ENCODE data around the gene EIF4G3. TPM values are rescaled to one million over a fixed set of nuclear protein-coding genes. Genes with fewer than 3 reads are reported as not detected.

Gene EIF4G3
- total and polyA plus RNA-seq, 9 of the 15 experiments (the other 6 are each of a cell fraction or from before 2014, with no cell fraction given), result 6.7 to 40.5 (median 32.1) TPM

DNA sequence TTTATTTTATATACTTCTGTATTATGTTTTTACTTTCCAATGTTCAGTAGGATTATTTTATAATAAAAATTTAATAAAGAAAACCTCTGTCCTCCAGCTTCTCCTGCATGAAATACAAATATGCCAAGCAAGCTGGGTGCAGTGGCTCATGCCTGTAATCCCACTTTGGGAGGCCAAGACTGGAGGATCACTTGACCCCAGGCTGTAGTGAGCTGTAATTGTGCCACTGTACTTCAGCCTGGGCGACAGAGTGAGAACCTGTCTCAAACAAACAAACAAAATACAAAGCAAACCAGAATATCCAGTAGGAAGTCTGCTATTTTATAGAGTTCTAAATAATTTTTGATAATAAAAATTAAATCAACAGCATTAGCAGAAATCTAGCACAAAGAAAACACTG, 168.8 kb downstream of the EIF4G3 start (continued):
- TF ChIP-seq, protein P1, sequence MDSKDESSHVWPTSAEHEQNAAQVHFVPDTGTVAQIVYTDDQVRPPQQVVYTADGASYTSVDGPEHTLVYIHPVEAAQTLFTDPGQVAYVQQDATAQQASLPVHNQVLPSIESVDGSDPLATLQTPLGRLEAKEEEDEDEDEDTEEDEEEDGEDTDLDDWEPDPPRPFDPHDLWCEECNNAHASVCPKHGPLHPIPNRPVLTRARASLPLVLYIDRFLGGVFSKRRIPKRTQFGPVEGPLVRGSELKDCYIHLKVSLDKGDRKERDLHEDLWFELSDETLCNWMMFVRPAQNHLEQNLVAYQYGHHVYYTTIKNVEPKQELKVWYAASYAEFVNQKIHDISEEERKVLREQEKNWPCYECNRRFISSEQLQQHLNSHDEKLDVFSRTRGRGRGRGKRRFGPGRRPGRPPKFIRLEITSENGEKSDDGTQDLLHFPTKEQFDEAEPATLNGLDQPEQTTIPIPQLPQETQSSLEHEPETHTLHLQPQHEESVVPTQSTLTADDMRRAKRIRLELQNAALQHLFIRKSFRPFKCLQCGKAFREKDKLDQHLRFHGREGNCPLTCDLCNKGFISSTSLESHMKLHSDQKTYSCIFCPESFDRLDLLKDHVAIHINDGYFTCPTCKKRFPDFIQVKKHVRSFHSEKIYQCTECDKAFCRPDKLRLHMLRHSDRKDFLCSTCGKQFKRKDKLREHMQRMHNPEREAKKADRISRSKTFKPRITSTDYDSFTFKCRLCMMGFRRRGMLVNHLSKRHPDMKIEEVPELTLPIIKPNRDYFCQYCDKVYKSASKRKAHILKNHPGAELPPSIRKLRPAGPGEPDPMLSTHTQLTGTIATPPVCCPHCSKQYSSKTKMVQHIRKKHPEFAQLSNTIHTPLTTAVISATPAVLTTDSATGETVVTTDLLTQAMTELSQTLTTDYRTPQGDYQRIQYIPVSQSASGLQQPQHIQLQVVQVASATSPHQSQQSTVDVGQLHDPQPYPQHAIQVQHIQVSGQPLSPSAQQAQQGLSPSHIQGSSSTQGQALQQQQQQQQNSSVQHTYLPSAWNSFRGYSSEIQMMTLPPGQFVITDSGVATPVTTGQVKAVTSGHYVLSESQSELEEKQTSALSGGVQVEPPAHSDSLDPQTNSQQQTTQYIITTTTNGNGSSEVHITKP (IDR thresholded peaks at IDR 0.05; ENCODE audit: partially characterized antibody), result no peak
- TF ChIP-seq TBP (optimal IDR thresholded peaks at IDR 0.05; ENCODE audit: low read depth, low read length), result no peak

DNA sequence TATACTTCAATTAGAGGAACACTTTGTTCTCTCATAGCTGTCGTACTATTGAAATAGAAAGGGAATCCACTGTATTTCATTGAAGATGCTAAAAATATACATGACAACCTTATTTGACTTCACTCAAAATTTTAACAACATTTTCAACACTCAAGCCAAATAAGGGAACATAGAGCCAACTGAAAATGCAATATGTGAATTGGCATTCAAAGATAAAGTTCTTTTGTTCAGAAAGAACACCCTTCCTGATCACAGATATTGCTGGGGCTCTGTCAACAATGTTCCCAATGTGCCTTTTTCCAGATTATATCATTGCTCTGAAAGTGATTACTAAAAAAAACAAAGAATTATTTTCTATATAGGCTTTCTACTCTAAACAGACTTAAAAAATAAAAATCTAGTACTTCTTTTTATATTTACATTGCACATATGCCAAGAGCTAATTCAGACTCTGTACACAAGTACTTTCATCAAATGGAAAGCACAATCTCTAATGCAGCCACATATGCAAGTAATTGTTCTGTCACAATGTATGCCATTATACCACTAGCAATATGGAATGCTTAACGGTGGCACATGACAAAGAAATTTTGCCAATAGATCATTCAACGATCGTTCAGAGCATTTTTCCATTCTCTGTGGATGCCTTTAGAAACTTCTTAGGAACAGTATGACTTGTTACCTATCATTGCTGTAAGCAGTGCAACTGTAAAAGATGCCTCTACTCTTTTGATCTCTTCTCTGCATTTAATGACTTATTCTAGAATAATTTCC, 171.0 kb downstream of the EIF4G3 start:
- H3K27ac ChIP-seq (ENCODE audit: extremely low read depth, low read depth, low read length), result no peak overlapping the region
- WGBS (ENCODE audit: insufficient coverage, low coverage, missing lambda C conversion rate), result 76% methylated on average over 4 of the region's 4 CpGs
- H3K9ac ChIP-seq (ENCODE audit: insufficient read depth in 1 of 2, low read depth in 2 of 2, low read length in 2 of 2), result no peak overlapping the region
- FAIRE-seq (no peak), ATAC-seq (no peak), DNase-seq (ENCODE audit: extremely low read depth in 1 of 4, low spot score in 3 of 4) (no peak)
- POLR2A ChIA-PET, result no interaction called here
- H3K9me1 ChIP-seq (ENCODE audit: control insufficient read depth, insufficient read depth, low read length), result no peaks in the 10 kb centered on the region
- intact Hi-C loops (cut with micrococcal nuclease) (no loop called here), in situ Hi-C loops (cut with MboI) (no loop called here)
- H3K79me2 ChIP-seq (ENCODE audit: control insufficient read depth, insufficient read depth, low read length), result peaks cover 3% of the 10 kb centered on the region; the same call in 2 of the 3 replicates
- H3K4me1 ChIP-seq (replicated peaks in 1 of 2; ENCODE audit: control insufficient read depth in 2 of 2, insufficient read depth in 2 of 2, low read length in 2 of 2), result peaks cover 0 to 7% of the 10 kb centered on the region in 2 experiments; a peak in 1 of 5 replicates
- BruUV-seq (replicated peaks), result no TSS peak
- H3K9me3 ChIP-seq (replicated peaks; ENCODE audit: control insufficient read depth, insufficient read depth, low read depth, low read length), result no peaks in the 10 kb centered on the region
- H3K36me3 ChIP-seq (ENCODE audit: control insufficient read depth, insufficient read depth, low read length), result no peaks in the 10 kb centered on the region
- no peaks in the 10 kb centered on the region for H3K27me3 ChIP-seq (ENCODE audit: control insufficient read depth in 2 of 2, insufficient read depth in 2 of 2, low read length in 2 of 2)
- TF ChIP-seq SOX6 (IDR thresholded peaks at IDR 0.05) (0 out of 2 replicates have a peak, but pooled peaks have one; percentile 26), SRF (CRISPR knock-in tag; IDR thresholded peaks at IDR 0.05) (0 out of 4 replicates have a peak, but pooled peaks of 1 of the 2 experiments have one; percentile 30)
- TF ChIP-seq, protein P2, sequence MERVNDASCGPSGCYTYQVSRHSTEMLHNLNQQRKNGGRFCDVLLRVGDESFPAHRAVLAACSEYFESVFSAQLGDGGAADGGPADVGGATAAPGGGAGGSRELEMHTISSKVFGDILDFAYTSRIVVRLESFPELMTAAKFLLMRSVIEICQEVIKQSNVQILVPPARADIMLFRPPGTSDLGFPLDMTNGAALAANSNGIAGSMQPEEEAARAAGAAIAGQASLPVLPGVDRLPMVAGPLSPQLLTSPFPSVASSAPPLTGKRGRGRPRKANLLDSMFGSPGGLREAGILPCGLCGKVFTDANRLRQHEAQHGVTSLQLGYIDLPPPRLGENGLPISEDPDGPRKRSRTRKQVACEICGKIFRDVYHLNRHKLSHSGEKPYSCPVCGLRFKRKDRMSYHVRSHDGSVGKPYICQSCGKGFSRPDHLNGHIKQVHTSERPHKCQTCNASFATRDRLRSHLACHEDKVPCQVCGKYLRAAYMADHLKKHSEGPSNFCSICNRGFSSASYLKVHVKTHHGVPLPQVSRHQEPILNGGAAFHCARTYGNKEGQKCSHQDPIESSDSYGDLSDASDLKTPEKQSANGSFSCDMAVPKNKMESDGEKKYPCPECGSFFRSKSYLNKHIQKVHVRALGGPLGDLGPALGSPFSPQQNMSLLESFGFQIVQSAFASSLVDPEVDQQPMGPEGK (CRISPR knock-in tag; IDR thresholded peaks at IDR 0.05; ENCODE audit: borderline replicate concordance), result no peak
- CTCF ChIA-PET (ENCODE audit: low intra/inter-chr PET ratio), result no interaction called here
- H3K4me2 ChIP-seq (ENCODE audit: insufficient read depth, low read length), result no peak overlapping the region
- no peaks in the 10 kb centered on the region for H4K20me1 ChIP-seq (replicated peaks; ENCODE audit: control insufficient read depth, insufficient read depth, low read length)
- H3K4me3 ChIP-seq, result no peak overlapping the region
- H2AFZ ChIP-seq (ENCODE audit: low read depth, low read length), result no peak overlapping the region

Measured in K562 (cell line).